ENCODE measurements around the gene KCNQ5. TPM values are rescaled to one million over a fixed set of nuclear protein-coding genes. Genes with fewer than 3 reads are reported as not detected.

KCNQ5 gene
- total and polyA plus RNA-seq, 8 donors = 1.7 to 4.5 (median 2.5) TPM

GRCh38 chr6:73156793-73157767, 535.2 kb downstream of the KCNQ5 start:
- Histone ChIP-seq H3K27ac (no peak overlapping the region), H3K4me3 (no peak overlapping the region), H3K9me3 (peaks cover 0 to 13% of the 10 kb centered on the region in 2 donors), H3K4me1 (no peaks in the 10 kb centered on the region), H3K36me3 (no peaks in the 10 kb centered on the region), H3K27me3 (no peaks in the 10 kb centered on the region)
- no peak for TF ChIP-seq CTCF (IDR thresholded peaks at IDR 0.05)
- intact Hi-C loops (cut with DNase I) = no loop called here
- no peak for ATAC-seq
- peak in 1 of 4 donors; percentile 1 for DNase-seq

GRCh38 chr6:73157870-73158269, 536.0 kb downstream of the KCNQ5 start:
- no peaks in the 10 kb centered on the region for H3K27me3 ChIP-seq
- ATAC-seq (no peak), DNase-seq (no peak)
- H3K9me3 ChIP-seq = peaks cover 0 to 13% of the 10 kb centered on the region in 2 donors
- H3K36me3 ChIP-seq = no peaks in the 10 kb centered on the region
- no peak overlapping the region for H3K27ac ChIP-seq
- no peaks in the 10 kb centered on the region for H3K4me1 ChIP-seq
- no peak for TF ChIP-seq CTCF (IDR thresholded peaks at IDR 0.05)
- intact Hi-C loops (cut with DNase I) = no loop called here
- no peak overlapping the region for H3K4me3 ChIP-seq

GRCh38 chr6:73169111-73169510, 547.2 kb downstream of the KCNQ5 start:
- Histone ChIP-seq H3K4me3 (no peak overlapping the region), H3K9me3 (no peaks in the 10 kb centered on the region), H3K36me3 (no peaks in the 10 kb centered on the region), H3K4me1 (no peaks in the 10 kb centered on the region), H3K27ac (no peak overlapping the region), H3K27me3 (no peaks in the 10 kb centered on the region)
- ATAC-seq (no peak), DNase-seq (peak in 2 of 4 donors; percentile 3 to 8)
- intact Hi-C loops (cut with DNase I) = no loop called here
- no peak for TF ChIP-seq CTCF (IDR thresholded peaks at IDR 0.05)

GRCh38 chr6:73169633-73170032, 547.8 kb downstream of the KCNQ5 start:
- ATAC-seq = no peak
- H3K27me3 ChIP-seq = no peaks in the 10 kb centered on the region
- TF ChIP-seq CTCF (IDR thresholded peaks at IDR 0.05) = no peak
- no peak overlapping the region for H3K27ac ChIP-seq
- no peak for DNase-seq
- intact Hi-C loops (cut with DNase I) = no loop called here
- H3K4me3 ChIP-seq = no peak overlapping the region
- no peaks in the 10 kb centered on the region for H3K9me3 ChIP-seq
- no peaks in the 10 kb centered on the region for H3K36me3 ChIP-seq
- no peaks in the 10 kb centered on the region for H3K4me1 ChIP-seq

- ATAC-seq (no peak), DNase-seq (no peak)
- TF ChIP-seq CTCF (IDR thresholded peaks at IDR 0.05) = no peak
- Histone ChIP-seq H3K4me1 (no peaks in the 10 kb centered on the region), H3K27me3 (no peaks in the 10 kb centered on the region), H3K4me3 (no peak overlapping the region), H3K9me3 (no peaks in the 10 kb centered on the region), H3K36me3 (no peaks in the 10 kb centered on the region), H3K27ac (no peak overlapping the region)
- intact Hi-C loops (cut with DNase I) = no loop called here
Measured at GRCh38 chr6:73174646-73175045, 552.8 kb downstream of the KCNQ5 start.

Data from left lung (tissue), 10 donors.